Measurements from ENCODE around the gene CTNS.

DNA sequence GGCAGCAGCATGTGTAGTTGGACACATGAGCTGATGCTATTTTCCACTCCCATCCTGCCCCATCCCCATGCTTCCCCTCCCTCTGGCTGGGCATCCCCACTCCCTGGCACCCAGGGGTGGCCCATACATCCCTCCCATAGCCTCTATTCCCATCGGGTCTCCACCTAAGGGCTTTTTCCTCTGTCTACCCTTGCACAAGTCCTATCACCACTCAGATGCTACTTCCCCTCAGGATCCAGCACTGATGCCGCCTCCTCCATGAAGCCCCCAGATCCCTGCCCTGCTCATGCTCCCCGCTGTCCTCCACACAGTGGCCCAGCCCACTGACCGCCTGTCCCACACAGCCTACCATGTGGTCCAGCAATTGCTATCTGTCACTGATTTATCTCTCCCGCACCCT lies 43.2 kb upstream of the CTNS start:
- TF ChIP-seq, protein P1, sequence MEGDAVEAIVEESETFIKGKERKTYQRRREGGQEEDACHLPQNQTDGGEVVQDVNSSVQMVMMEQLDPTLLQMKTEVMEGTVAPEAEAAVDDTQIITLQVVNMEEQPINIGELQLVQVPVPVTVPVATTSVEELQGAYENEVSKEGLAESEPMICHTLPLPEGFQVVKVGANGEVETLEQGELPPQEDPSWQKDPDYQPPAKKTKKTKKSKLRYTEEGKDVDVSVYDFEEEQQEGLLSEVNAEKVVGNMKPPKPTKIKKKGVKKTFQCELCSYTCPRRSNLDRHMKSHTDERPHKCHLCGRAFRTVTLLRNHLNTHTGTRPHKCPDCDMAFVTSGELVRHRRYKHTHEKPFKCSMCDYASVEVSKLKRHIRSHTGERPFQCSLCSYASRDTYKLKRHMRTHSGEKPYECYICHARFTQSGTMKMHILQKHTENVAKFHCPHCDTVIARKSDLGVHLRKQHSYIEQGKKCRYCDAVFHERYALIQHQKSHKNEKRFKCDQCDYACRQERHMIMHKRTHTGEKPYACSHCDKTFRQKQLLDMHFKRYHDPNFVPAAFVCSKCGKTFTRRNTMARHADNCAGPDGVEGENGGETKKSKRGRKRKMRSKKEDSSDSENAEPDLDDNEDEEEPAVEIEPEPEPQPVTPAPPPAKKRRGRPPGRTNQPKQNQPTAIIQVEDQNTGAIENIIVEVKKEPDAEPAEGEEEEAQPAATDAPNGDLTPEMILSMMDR (IDR thresholded peaks at IDR 0.05): no peak
- TF ChIP-seq ZFX (IDR thresholded peaks at IDR 0.05; ENCODE audit: borderline replicate concordance): no peak

Measured in 22Rv1 (cell line).